ENCODE results near the gene CES4A. TPM values are rescaled to one million over a fixed set of nuclear protein-coding genes. Genes with fewer than 3 reads are reported as not detected.

CES4A gene
- total RNA-seq, 1 experiment from 2014 or later = 0.61 TPM

DNA sequence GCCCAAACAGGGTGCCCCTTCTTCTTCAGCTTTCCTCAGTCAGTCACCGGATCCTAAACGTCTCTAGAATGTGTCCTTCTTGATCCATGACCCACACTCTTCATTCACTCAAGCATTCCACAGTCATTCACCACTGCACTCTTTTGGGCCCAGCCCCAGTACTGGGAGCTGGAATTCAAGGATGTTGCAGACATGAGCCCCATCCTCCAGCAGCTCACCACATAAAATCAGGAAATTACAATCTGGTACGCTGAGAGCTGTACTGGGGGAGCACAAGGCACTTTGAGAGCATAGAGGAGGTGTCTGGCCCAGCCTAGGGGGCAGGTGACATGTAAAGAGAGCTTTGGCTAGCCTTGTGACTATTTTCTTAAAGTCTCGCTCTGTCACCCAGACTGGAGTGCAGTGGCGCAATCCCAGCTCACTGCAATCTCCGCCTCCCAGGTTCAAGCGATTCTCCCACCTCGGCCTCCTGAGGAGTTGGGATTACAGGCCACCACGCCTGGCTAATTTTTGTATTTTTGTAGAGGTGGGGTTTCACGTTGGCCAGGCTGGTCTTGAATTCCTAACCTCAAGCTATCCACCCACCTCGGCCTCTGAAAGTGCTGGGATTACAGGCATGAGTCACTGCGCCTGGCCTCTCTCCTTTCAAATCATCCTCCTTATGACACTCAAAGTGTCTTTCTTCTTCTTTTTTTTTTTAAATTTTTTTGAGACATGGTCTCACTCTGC is 18.7 kb downstream of the CES4A start:
- H3K36me3 Mint-ChIP-seq = no peaks in the 10 kb centered on the region
- ATAC-seq (no peak), DNase-seq (ENCODE audit: low spot score) (no peak)
- no peak overlapping the region for H3K27ac Mint-ChIP-seq
- H3K27me3 Mint-ChIP-seq (ENCODE audit: low read depth) = peaks cover 57% of the 10 kb centered on the region
- TF ChIP-seq GRHL2 (CRISPR knock-in tag; IDR thresholded peaks at IDR 0.05; ENCODE audit: insufficient replicate concordance, severe bottlenecking) = no peak
- TF ChIP-seq, protein P1, sequence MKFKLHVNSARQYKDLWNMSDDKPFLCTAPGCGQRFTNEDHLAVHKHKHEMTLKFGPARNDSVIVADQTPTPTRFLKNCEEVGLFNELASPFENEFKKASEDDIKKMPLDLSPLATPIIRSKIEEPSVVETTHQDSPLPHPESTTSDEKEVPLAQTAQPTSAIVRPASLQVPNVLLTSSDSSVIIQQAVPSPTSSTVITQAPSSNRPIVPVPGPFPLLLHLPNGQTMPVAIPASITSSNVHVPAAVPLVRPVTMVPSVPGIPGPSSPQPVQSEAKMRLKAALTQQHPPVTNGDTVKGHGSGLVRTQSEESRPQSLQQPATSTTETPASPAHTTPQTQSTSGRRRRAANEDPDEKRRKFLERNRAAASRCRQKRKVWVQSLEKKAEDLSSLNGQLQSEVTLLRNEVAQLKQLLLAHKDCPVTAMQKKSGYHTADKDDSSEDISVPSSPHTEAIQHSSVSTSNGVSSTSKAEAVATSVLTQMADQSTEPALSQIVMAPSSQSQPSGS (CRISPR knock-in tag; IDR thresholded peaks at IDR 0.05; ENCODE audit: borderline replicate concordance, low read depth) = no peak
- TF ChIP-seq ZNF671 (CRISPR knock-in tag; IDR thresholded peaks at IDR 0.05) = no peak
- no peak for TF ChIP-seq FOXK1 (CRISPR knock-in tag; IDR thresholded peaks at IDR 0.05)
- TF ChIP-seq, protein P2, sequence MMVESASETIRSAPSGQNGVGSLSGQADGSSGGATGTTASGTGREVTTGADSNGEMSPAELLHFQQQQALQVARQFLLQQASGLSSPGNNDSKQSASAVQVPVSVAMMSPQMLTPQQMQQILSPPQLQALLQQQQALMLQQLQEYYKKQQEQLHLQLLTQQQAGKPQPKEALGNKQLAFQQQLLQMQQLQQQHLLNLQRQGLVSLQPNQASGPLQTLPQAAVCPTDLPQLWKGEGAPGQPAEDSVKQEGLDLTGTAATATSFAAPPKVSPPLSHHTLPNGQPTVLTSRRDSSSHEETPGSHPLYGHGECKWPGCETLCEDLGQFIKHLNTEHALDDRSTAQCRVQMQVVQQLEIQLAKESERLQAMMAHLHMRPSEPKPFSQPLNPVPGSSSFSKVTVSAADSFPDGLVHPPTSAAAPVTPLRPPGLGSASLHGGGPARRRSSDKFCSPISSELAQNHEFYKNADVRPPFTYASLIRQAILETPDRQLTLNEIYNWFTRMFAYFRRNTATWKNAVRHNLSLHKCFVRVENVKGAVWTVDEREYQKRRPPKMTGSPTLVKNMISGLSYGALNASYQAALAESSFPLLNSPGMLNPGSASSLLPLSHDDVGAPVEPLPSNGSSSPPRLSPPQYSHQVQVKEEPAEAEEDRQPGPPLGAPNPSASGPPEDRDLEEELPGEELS (CRISPR knock-in tag; IDR thresholded peaks at IDR 0.05) = no peak
- TF ChIP-seq NR2C2 (CRISPR knock-in tag; IDR thresholded peaks at IDR 0.05) = no peak
- TF ChIP-seq ZNF138 (CRISPR knock-in tag; conservative IDR thresholded peaks at IDR 0.05) = no peak
- TF ChIP-seq ATF1 (CRISPR knock-in tag; IDR thresholded peaks at IDR 0.05) = no peak
- TF ChIP-seq, protein P3, sequence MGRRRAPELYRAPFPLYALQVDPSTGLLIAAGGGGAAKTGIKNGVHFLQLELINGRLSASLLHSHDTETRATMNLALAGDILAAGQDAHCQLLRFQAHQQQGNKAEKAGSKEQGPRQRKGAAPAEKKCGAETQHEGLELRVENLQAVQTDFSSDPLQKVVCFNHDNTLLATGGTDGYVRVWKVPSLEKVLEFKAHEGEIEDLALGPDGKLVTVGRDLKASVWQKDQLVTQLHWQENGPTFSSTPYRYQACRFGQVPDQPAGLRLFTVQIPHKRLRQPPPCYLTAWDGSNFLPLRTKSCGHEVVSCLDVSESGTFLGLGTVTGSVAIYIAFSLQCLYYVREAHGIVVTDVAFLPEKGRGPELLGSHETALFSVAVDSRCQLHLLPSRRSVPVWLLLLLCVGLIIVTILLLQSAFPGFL (CRISPR knock-in tag; IDR thresholded peaks at IDR 0.05; ENCODE audit: borderline replicate concordance) = no peak
- TF ChIP-seq, protein P4, sequence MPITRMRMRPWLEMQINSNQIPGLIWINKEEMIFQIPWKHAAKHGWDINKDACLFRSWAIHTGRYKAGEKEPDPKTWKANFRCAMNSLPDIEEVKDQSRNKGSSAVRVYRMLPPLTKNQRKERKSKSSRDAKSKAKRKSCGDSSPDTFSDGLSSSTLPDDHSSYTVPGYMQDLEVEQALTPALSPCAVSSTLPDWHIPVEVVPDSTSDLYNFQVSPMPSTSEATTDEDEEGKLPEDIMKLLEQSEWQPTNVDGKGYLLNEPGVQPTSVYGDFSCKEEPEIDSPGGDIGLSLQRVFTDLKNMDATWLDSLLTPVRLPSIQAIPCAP (CRISPR knock-in tag; IDR thresholded peaks at IDR 0.05) = no peak
- CTCF ChIA-PET = interaction anchor here (1.1 to 3.4 kb wide), 5 partner anchors 11 to 148 kb away, joined by 3 to 31 read pairs (median 4); partner anchors contain the start of gene CES3
- POLR2A ChIA-PET = no interaction called here
- no peaks in the 10 kb centered on the region for H3K9me3 Mint-ChIP-seq
- no peaks in the 10 kb centered on the region for H3K4me1 Mint-ChIP-seq
- no peak overlapping the region for H3K4me3 Mint-ChIP-seq

DNA sequence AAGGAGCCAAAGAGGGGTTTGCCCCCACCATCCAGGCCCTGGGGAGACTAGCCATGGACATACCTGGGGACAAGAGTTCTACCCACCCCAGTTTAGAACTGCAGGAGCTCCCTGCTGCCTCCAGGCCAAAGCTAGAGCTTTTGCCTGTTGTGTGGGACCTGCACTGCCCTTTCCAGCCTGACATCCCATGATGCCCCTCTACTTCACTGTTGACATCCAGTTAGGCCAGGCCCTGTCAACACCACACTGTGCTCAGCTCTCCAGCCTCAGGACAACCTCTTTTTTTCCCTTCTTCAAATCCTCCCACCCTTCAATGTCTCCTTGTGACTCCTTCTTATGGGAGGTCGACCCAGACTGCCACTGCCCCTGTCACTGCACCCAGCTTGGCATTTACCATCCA is 20.8 kb downstream of the CES4A start:
- TF ChIP-seq, protein P5, sequence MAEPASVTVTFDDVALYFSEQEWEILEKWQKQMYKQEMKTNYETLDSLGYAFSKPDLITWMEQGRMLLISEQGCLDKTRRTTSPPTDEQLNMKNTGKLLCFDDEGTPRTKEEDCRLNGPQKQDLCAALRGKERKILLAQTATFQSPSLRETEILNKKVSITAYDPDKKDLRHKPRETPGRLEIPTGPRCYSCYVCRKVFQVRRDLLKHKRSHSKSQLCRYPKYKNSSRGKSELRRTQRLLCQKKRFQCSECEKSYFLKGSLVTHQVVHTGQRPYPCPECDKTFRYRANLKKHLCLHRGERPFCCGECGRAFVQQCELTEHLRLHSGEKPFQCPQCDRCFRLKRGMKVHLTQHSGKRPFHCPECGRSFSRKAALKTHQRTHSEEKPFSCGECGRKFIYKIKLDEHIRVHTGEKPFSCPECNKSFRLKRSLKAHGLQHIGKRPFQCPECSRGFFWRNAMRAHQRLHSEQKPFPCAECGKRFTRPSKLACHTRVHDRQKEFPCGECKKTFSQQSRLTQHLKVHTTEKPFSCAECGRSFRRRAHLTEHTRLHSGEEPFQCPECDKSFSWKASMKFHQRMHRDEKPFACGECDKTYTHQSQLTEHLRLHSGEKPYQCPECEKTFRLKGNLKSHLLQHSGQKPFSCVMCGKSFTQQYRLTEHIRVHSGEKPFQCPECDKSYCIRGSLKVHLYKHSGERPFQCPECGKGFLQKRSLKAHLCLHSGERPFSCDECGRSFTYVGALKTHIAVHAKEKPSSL (CRISPR knock-in tag; conservative IDR thresholded peaks at IDR 0.05) = no peak
- TF ChIP-seq, protein P6, sequence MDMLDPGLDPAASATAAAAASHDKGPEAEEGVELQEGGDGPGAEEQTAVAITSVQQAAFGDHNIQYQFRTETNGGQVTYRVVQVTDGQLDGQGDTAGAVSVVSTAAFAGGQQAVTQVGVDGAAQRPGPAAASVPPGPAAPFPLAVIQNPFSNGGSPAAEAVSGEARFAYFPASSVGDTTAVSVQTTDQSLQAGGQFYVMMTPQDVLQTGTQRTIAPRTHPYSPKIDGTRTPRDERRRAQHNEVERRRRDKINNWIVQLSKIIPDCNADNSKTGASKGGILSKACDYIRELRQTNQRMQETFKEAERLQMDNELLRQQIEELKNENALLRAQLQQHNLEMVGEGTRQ (CRISPR knock-in tag; IDR thresholded peaks at IDR 0.05) = no peak
- TF ChIP-seq, protein P7, sequence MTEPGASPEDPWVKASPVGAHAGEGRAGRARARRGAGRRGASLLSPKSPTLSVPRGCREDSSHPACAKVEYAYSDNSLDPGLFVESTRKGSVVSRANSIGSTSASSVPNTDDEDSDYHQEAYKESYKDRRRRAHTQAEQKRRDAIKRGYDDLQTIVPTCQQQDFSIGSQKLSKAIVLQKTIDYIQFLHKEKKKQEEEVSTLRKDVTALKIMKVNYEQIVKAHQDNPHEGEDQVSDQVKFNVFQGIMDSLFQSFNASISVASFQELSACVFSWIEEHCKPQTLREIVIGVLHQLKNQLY (CRISPR knock-in tag; IDR thresholded peaks at IDR 0.05) = no peak

More for the DNA sequence above, 20.8 kb downstream of the CES4A start:
- DNase-seq (ENCODE audit: low spot score) (no peak), ATAC-seq (no peak)
- Mint-ChIP-seq H3K27ac (no peak overlapping the region), H3K36me3 (no peaks in the 10 kb centered on the region), H3K4me3 (no peak overlapping the region), H3K4me1 (no peaks in the 10 kb centered on the region), H3K27me3 (ENCODE audit: low read depth) (peaks cover 51% of the 10 kb centered on the region), H3K9me3 (no peaks in the 10 kb centered on the region)
- CTCF ChIA-PET = interaction anchor here (1.0 to 3.4 kb wide), 4 partner anchors 9 to 146 kb away, joined by 3 to 31 read pairs (median 4); no protein-coding TSS in a partner anchor
- POLR2A ChIA-PET = no interaction called here

Data from WTC11 (cell line).